Stimulated activated CD8-positive, alpha-beta memory T cell treated with anti-CD3 and anti-CD28 coated beads, Interleukin-15, amount 100 ng/mL, for 24 hours (primary cell): ENCODE results near the gene YIPF5.

Experiments
- DNase-seq: peaks from one replicate; pipeline ENCODE4 v3.0.0-alpha.2; 2020; ENCODE audit warnings: low read depth

YIPF5 gene

DNA sequence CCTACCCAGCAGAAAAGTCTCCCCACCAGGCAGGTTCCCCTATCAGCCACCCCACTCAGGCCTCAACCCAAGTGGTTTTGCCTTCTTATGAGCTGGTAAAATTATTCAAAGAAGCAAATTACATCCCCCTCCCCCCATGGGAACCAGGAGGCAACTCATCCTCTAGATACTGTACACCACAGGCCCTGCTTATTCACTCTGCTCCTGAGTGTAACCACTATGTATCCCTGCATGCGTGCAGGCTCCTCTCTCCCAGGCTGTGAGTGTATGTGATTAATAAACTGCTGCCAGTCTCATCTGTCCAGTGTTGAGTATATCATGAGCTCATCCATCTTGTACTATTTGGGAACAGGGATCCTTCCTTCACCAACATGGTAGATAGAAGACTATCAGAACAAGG lies 8.8 kb upstream of the YIPF5 start:
- no peak for DNase-seq

- no peak for DNase-seq
Observed at GRCh38 chr5:144177548-144177947, 7.1 kb upstream of the YIPF5 start.

- no peak for DNase-seq
Observed at GRCh38 chr5:144173766-144174165, 3.3 kb upstream of the YIPF5 start.

- DNase-seq = no peak
Observed at GRCh38 chr5:144169904-144170275, 569 bp downstream of the YIPF5 start.

DNA sequence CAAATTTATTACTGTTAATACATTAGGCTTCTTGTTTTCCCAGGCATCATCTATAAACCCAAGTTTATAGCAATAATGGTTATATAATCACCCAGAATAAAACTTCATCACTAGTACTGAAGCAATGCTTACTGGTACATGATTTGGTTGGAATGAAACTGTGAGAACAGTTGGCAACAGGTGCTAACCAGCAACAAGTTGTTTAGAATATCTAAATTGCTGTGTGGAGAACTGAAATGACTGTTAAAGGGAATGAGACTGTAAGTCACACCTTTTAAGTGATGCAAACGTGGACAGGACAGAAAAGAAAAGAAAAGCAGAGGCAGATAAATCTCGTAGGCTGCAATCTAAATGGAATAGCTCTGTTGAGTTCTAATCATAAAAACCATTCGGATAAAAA lies 2.5 kb downstream of the YIPF5 start:
- no peak for DNase-seq

DNA sequence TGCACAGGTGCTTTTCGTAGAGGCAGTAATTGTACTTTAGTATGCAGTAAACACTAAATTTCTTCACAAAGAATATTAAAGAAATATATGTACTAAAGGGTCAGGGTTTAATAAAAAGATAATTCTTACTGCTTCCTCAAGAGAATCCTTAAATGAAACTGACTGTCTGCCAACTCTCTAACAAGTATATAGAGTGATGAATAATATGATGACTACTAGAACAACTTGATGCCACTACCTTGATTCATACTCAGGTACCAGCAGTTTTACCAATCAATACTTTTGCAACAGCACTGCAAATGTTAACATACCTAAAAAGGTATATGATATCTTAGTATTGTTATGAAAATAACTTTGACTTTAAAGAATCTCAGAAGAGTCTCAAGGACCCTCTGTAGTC lies 3.8 kb downstream of the YIPF5 start:
- no peak for DNase-seq

GRCh38 chr5:144162686-144163085 lies 7.8 kb downstream of the YIPF5 start:
- no peak for DNase-seq

- DNase-seq = no peak
Observed at GRCh38 chr5:144156767-144157171, 13.7 kb downstream of the YIPF5 start.

GRCh38 chr5:144151026-144151425 lies 19.4 kb downstream of the YIPF5 start:
- no peak for DNase-seq

DNA sequence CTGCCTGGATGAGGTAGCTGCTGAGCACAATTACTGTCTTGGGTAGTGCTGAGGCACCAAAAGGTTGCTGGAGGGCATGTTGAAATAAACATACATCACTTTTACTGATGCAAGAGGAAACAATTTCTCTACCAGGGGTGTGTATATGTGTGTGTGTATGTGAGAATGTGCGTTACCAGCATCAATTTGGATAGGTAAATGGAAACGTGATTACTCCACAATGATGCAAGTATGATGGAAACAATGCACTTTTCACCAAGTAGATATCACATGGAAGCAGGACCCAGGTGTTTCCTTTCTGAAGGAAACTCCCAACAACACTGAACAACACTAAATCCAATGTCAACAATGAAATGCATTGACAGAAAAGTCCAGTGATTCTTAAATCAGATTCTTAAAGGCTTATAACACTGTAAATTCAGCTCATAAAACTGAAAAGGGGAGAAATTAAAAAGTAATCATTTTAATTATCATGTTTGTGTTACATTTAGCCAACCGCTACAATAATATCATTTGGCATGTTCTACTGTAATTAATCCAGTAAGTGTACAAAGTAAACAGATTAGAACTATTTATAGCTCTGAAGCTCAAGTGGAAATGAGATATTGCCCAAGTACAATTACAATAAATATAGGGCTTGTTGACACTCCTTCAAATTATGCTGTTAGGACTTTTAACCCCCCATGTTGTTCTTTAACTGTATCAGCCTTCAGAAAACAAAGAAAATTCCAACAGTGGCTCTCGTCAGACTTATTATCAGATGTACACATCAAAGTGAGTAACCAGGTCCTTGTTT lies 25.3 kb downstream of the YIPF5 start:
- DNase-seq = no peak

DNA sequence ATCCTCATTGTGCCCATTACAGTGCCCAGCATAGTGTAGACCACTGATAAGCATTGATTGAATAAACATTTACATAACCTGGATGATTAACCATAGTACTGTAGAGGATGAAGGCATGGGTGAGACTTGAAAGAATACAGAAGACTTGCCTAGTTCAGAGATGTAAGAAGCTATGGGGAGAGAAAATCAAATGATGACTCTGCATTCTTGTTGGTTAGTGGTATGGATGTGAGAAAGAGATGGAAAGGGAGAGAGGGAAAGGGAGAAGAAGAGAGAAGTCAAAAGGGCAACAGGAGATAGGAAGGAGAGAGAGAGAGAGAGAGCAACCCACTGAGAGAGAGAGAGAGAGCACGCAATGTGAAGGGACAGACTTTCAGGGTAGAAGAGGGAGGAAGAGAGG lies 26.8 kb downstream of the YIPF5 start:
- DNase-seq = no peak

GRCh38 chr5:144142824-144143162 lies 27.7 kb downstream of the YIPF5 start:
- no peak for DNase-seq

DNA sequence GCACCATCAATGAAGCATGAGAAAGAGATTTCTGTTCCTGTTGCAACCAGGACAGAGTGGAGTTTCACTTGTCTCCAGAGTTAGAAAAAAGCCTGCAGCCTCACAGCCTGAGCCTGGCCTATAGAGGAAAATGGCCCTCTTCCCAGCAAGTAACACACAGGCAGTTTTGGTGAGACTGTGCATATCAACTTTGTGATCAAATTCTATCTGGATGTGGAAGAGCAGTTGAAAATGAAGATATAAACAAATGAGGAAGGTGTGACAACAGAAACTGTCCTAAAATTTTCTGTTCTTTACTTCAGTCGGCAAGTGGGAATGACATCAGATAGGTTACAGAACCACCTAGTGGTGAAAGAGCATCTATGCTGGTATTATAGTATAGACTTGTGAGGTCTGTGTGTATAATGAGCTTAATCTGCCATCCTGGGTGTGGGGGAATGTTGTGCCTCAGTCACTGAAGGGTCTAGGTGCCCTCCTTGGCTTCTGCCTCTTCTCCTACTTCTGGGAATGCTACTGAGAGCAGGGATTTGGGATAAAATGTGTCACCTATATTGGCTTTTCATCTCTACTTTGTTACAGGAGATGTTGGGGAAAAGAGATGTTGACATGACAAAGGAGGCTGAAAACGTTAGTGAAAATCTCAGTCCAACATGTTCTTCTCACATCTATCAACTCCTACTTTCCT lies 28.2 kb downstream of the YIPF5 start:
- no peak for DNase-seq

- no peak for DNase-seq
Observed at GRCh38 chr5:144141585-144141984, 28.9 kb downstream of the YIPF5 start.

DNA sequence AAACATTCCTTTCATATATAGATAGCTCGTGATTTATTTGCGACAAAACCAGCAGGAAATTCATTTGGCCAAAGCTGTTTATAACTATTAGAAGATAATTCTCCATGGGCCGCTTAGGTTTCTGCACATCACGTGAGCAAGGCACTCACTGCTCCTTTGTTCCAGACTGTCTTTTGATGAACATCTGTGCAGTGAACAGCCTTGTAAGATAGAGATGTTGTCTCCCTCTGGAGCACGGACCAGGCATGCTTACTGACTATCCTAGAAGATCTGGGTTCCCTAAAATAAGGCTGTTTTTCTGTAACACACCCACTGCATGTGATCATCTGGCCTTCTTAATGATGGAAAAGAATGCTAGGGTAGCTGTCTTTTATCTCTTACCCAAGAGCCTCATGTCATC lies 30.9 kb downstream of the YIPF5 start:
- DNase-seq = no peak

- DNase-seq = no peak
Observed at GRCh38 chr5:144135113-144135762, 35.2 kb downstream of the YIPF5 start.

GRCh38 chr5:144134194-144134826 lies 36.1 kb downstream of the YIPF5 start:
- no peak for DNase-seq

GRCh38 chr5:144133050-144133633 lies 37.3 kb downstream of the YIPF5 start:
- DNase-seq = no peak

- no peak for DNase-seq
Observed at GRCh38 chr5:144131261-144131660, 39.2 kb downstream of the YIPF5 start.

DNA sequence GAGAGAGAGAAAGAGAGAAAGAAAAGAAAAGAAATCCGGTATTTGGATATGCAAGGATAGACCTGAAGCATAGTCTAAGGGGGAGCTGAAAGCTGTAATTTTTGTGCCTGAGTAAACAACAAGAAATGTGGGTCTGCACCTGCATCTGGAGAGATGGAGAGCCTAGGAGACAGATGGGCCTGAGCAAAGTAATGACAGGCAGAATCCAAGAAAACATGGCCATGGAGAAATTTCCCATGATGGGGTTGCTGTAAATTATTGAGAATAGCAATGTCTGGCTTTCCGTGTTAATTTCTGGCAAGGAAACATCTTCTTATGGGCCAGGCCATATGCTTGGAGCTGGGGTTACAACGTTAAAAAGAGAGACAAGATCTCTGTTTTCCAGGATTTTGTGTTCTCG lies 40.2 kb downstream of the YIPF5 start:
- DNase-seq = no peak

GRCh38 chr5:144128844-144129243 lies 41.6 kb downstream of the YIPF5 start:
- no peak for DNase-seq

DNA sequence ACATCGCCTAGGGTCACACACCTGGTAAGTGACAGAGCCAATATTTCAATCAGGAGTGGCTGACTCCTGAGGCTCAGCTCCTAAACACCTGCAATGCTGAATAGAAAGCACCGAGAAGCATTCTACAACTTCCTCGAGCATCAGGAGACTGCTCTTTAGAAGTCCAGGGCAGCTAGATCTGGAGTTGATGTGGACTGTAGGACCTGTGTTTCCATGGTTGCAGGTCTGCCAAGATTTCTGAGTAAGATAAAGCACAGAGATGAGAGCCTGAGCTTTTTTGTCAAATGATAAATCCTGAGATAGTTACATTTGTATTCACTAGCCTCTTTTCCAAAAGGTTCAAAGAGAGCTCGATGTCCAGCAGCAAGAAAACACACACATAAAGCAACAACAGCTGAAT lies 43.8 kb downstream of the YIPF5 start:
- no peak for DNase-seq
